MG63 (cell line): ENCODE data around the gene FCMR. TPM values are rescaled to one million over a fixed set of nuclear protein-coding genes. Genes with fewer than 3 reads are reported as not detected.
"Not testable (repeated sequence)": the region's sequence is repeated elsewhere in the genome, so short reads cannot be mapped to it uniquely, and the experiment has no call there.

Experiments
- DNase-seq: peaks from one replicate; pipeline ENCODE4 v3.0.0-alpha.2; 2020
- H3K27me3 ChIP-seq: fragments of 250-450 bp; sonication (Bioruptor Pico); 2 replicates; pipeline ENCODE4 v1.5.1; 2020; ENCODE audit warnings: mild to moderate bottlenecking, moderate library complexity
- H3K36me3 ChIP-seq: fragments of 250-450 bp; sonication (Bioruptor Pico); 2 replicates; pipeline ENCODE4 v1.5.1; 2020; ENCODE audit warnings: mild to moderate bottlenecking, moderate library complexity
- H3K4me3 ChIP-seq: fragments of 250-450 bp; sonication (Bioruptor Pico); 2 replicates; pipeline ENCODE4 v1.5.1; 2020; ENCODE audit warnings: mild to moderate bottlenecking, moderate library complexity
- H3K9me3 ChIP-seq: fragments of 250-450 bp; sonication (Bioruptor Pico); 2 replicates; pipeline ENCODE4 v1.5.1; 2020; ENCODE audit warnings: mild to moderate bottlenecking, moderate library complexity
- total RNA-seq: library from RNA; depleted of rRNA; stranded (reverse); fragments of >200 nt; shearing (Covaris generic); gene quantifications from 2 replicates; pipeline ENCODE4 v1.2.3, GENCODE V29; 2014; ENCODE audit warnings: low replicate concordance; rRNA removed

Gene FCMR
- total RNA-seq, 1 experiment from 2014 or later = 0.36 TPM

DNA sequence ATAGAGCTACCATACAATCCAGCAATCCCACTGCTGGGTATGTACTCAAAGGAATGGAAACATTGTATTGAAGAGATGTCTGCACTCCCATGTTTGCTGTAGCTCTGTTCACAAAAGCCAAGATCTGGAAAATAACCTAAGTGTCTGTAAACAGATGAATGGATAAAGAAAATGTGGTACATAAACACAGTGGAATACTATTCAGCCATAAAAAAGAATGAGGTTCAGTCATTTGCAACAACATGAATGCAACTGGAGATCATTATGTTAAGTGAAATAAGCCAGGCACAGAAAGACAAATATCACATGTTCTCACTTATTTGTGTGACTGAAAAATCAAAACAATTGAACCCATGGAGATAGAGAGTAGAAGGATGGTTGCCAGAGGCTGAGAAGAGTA, 68.0 kb downstream of the FCMR start:
- H3K27me3 ChIP-seq, DNase-seq, H3K36me3 ChIP-seq, H3K4me3 ChIP-seq: not testable (repeated sequence)
- peaks cover 25% of the 10 kb centered on the region for H3K9me3 ChIP-seq

Other genes with a start within 250 kb of the FCMR start
- gene MAPKAPK2, start 237.0 kb downstream of the FCMR start, total RNA-seq = 28.1 and 32.3 TPM in 2 replicates
- not detected in 2 replicates for gene IL19, start 151.2 kb downstream of the FCMR start, total RNA-seq
- not detected in 2 replicates for gene IL10, start 149.4 kb downstream of the FCMR start, total RNA-seq
- not detected in 2 replicates for gene IL20, start 56.3 kb downstream of the FCMR start, total RNA-seq
- gene IL24, start 24.5 kb downstream of the FCMR start, total RNA-seq = not detected in 2 replicates
- not detected in 2 replicates for gene PIGR, start 24.5 kb upstream of the FCMR start, total RNA-seq
- gene FCAMR, start 48.5 kb upstream of the FCMR start, total RNA-seq = not detected in 2 replicates
- 0.26 TPM in 1 of 2 replicates, not detected in the other for gene C1orf116, start 110.8 kb upstream of the FCMR start, total RNA-seq
- 5.4 and 5.5 TPM in 2 replicates for gene YOD1, start 129.3 kb upstream of the FCMR start, total RNA-seq
- 1.9 and 2.4 TPM in 2 replicates for gene PFKFB2, start 131.3 kb upstream of the FCMR start, total RNA-seq
- gene C4BPB, start 166.9 kb upstream of the FCMR start, total RNA-seq = 3.5 TPM in 1 of 2 replicates, not detected in the other
- gene C4BPA, start 182.3 kb upstream of the FCMR start, total RNA-seq = not detected in 2 replicates